Breast epithelium (tissue), 3 donors: ENCODE measurements around the gene SHISA2.

Experiments used
- CTCF ChIP-seq, 3 donors: fragments of 450-650 bp; IDR thresholded peaks; one replicate each; pipeline ENCODE4 v1.5.1; 2016 to 2017; ENCODE audit warnings: antibody characterized with exemption in 3 of 3, mild to moderate bottlenecking in 3 of 3, moderate library complexity in 3 of 3
- POLR2A ChIP-seq: fragments of 450-650 bp; IDR thresholded peaks from one replicate; pipeline ENCODE4 v1.6.1; 2016; ENCODE audit warnings: antibody characterized with exemption, mild to moderate bottlenecking, moderate library complexity
- POLR2AphosphoS5 ChIP-seq, 3 donors: sonication (generic); formaldehyde crosslinking; IDR thresholded peaks; one replicate each; pipeline ENCODE4 v1.6.1; 2017; ENCODE audit warnings: antibody characterized with exemption in 3 of 3

GRCh38 chr13:26021956-26022355 lies 29.9 kb downstream of the SHISA2 start:
- TF ChIP-seq POLR2AphosphoS5 (IDR thresholded peaks at IDR 0.05): no peak
- TF ChIP-seq POLR2A: no peak
- no peak for TF ChIP-seq CTCF (IDR thresholded peaks at IDR 0.05)
